Uterus (tissue), 4 donors: ENCODE results near the gene COL23A1. TPM values are rescaled to one million over a fixed set of nuclear protein-coding genes. Genes with fewer than 3 reads are reported as not detected.

Source experiments
- DNase-seq, 2 donors: peaks; one replicate each; pipeline ENCODE4 v3.0.0-alpha.2; 2019 to 2020
- H3K27ac ChIP-seq, 2 donors: fragments of 200-600 bp; sonication (generic); 1 replicate in 1 of 2; 2 replicates in 1 of 2; pipeline ENCODE4 v1.5.1; 2016 to 2018
- H3K27me3 ChIP-seq, 2 donors: fragments of 200-600 bp; sonication (generic); one replicate each; pipeline ENCODE4 v1.5.1; 2018 to 2019; ENCODE audit warnings: control low read depth in 1 of 2
- H3K36me3 ChIP-seq, 2 donors: fragments of 200-600 bp; sonication (generic); one replicate each; pipeline ENCODE4 v1.5.1; 2019; ENCODE audit warnings: control low read depth in 1 of 2
- H3K4me1 ChIP-seq, 2 donors: fragments of 200-600 bp; sonication (generic); one replicate each; pipeline ENCODE4 v1.5.1; 2018 to 2019; ENCODE audit warnings: control low read depth in 1 of 2
- H3K4me3 ChIP-seq, 2 donors: fragments of 200-600 bp; sonication (generic); 1 replicate in 1 of 2; 2 replicates in 1 of 2; pipeline ENCODE4 v1.5.1; 2018 to 2019; ENCODE audit warnings: mild to moderate bottlenecking in 1 of 2
- H3K9me3 ChIP-seq, 2 donors: fragments of 200-600 bp; sonication (generic); one replicate each; pipeline ENCODE4 v1.5.1; 2019; ENCODE audit warnings: control low read depth in 1 of 2
- POLR2A ChIP-seq, 2 donors: fragments of 450-650 bp; IDR thresholded peaks; one replicate each; pipeline ENCODE4 v1.6.1; 2016; ENCODE audit warnings: antibody characterized with exemption in 2 of 2, mild to moderate bottlenecking in 1 of 2, moderate library complexity in 1 of 2
- intact Hi-C: fragments of 100-400 bp; cut with DNase I; formaldehyde crosslinking; loops from one replicate; pipeline ENCODE4 v1.15.1; 2023; ENCODE audit warnings: low total_unique reads
- total RNA-seq, 4 donors: library from RNA; depleted of rRNA in 3 of 4; stranded (reverse); fragments of >200 nt in 3 of 4; gene quantifications; one replicate each; pipeline versions ENCODE4 v1.1.0 to v1.2.4, GENCODE V29; 2014 to 2023
- TF ChIP-seq, protein P1 (sequence below), 4 experiments: fragments of 200-600 bp in 2 of 4; fragments of 450-650 bp in 2 of 4; sonication (generic) in 2 of 4; IDR thresholded peaks; one replicate each; pipeline ENCODE4 v1.5.1; 2016 to 2019; ENCODE audit warnings: antibody characterized with exemption in 4 of 4, mild to moderate bottlenecking in 2 of 4, moderate library complexity in 1 of 4
- donor health status: DM: yes; HTN: yes; CAD: no.

COL23A1 gene
- total RNA-seq, 4 donors from 2014 or later = 0.85 to 7.6 (median 2.0) TPM; not detected in 1

DNA sequence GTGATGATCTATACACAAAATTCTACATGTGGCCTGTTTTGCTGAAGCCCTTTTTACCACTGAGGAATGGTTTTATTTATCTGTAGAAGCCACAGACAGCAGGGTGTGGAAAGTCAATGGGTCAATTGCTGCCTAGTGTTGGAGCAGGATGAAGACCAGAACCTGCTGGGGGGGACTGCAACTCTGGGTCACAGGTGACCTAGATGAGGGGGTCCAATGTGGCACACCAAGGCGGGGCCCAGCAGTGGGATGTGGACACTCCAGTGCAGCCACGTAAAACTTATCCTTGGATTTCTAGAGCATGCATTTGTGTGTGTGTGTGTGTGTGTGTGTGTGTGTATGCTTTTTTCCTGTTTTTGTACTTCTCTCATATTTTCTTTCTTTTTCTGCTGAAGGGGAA, 210.1 kb downstream of the COL23A1 start:
- no peak overlapping the region for H3K4me3 ChIP-seq
- H3K36me3 ChIP-seq = no peaks in the 10 kb centered on the region
- intact Hi-C loops = no loop called here
- TF ChIP-seq POLR2A (IDR thresholded peaks at IDR 0.05) = no peak
- TF ChIP-seq, protein P1, sequence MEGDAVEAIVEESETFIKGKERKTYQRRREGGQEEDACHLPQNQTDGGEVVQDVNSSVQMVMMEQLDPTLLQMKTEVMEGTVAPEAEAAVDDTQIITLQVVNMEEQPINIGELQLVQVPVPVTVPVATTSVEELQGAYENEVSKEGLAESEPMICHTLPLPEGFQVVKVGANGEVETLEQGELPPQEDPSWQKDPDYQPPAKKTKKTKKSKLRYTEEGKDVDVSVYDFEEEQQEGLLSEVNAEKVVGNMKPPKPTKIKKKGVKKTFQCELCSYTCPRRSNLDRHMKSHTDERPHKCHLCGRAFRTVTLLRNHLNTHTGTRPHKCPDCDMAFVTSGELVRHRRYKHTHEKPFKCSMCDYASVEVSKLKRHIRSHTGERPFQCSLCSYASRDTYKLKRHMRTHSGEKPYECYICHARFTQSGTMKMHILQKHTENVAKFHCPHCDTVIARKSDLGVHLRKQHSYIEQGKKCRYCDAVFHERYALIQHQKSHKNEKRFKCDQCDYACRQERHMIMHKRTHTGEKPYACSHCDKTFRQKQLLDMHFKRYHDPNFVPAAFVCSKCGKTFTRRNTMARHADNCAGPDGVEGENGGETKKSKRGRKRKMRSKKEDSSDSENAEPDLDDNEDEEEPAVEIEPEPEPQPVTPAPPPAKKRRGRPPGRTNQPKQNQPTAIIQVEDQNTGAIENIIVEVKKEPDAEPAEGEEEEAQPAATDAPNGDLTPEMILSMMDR (IDR thresholded peaks at IDR 0.05) = no peak
- no peak for DNase-seq
- H3K27ac ChIP-seq = no peak overlapping the region
- H3K4me1 ChIP-seq = no peaks in the 10 kb centered on the region
- H3K9me3 ChIP-seq = no peaks in the 10 kb centered on the region
- H3K27me3 ChIP-seq = no peaks in the 10 kb centered on the region

- H3K36me3 ChIP-seq = no peaks in the 10 kb centered on the region
- no peaks in the 10 kb centered on the region for H3K27me3 ChIP-seq
- H3K4me1 ChIP-seq = no peaks in the 10 kb centered on the region
- DNase-seq = no peak
- H3K27ac ChIP-seq = no peak overlapping the region
- no peak overlapping the region for H3K4me3 ChIP-seq
- intact Hi-C loops = no loop called here
- H3K9me3 ChIP-seq = no peaks in the 10 kb centered on the region
- TF ChIP-seq POLR2A (IDR thresholded peaks at IDR 0.05) = no peak
- TF ChIP-seq, protein P1 (IDR thresholded peaks at IDR 0.05) = no peak
Observed at GRCh38 chr5:178378527-178379484, 211.4 kb downstream of the COL23A1 start.

DNA sequence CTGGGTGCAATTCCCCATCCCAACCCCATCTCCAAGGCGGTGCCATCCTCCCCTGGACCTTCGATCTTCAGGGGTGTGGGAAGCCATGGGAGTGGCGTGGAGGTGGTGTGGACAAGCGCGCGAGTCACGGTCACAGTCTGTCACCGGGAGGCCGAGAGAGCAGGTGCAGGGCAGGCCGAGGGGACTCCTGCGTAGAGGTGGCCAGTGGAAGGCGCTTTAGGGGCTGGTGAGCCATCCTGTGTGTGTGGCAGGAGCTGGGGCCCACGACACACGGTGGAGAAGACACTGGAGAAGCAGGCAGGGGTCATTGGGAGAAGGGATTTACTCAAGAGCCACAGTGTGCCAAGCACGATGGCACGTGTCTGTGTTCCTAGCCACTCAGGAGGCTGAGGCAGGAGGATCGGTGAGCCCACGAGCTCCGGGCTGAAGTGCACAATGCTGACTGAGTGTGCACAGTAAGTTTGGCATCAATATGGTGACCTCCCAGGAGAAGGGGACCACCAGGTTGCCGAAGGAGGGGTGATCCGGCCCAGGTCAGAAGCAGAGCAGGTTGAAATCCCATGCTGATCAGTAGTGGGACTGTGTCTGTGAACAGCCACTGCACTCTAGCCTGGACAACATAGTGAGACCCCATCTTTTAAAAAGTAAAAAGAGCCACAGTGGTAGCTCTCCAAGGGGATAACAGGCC, 212.5 kb downstream of the COL23A1 start:
- Histone ChIP-seq H3K27ac (no peak overlapping the region), H3K4me1 (no peaks in the 10 kb centered on the region), H3K27me3 (no peaks in the 10 kb centered on the region), H3K36me3 (no peaks in the 10 kb centered on the region), H3K4me3 (no peak overlapping the region), H3K9me3 (no peaks in the 10 kb centered on the region)
- TF ChIP-seq POLR2A (IDR thresholded peaks at IDR 0.05) = no peak
- TF ChIP-seq, protein P1 (IDR thresholded peaks at IDR 0.05) = no peak
- intact Hi-C loops = no loop called here
- DNase-seq = no peak

- Histone ChIP-seq H3K4me1 (no peaks in the 10 kb centered on the region), H3K4me3 (no peak overlapping the region), H3K27ac (no peak overlapping the region), H3K27me3 (no peaks in the 10 kb centered on the region), H3K9me3 (no peaks in the 10 kb centered on the region), H3K36me3 (no peaks in the 10 kb centered on the region)
- no peak for TF ChIP-seq POLR2A (IDR thresholded peaks at IDR 0.05)
- TF ChIP-seq, protein P1 (IDR thresholded peaks at IDR 0.05) = no peak
- intact Hi-C loops = no loop called here
- DNase-seq = no peak
Observed at GRCh38 chr5:178376921-178377582, 213.1 kb downstream of the COL23A1 start.
